Kidney epithelial cell (primary cell): Measurements from ENCODE around the gene MBP. TPM values are rescaled to one million over a fixed set of nuclear protein-coding genes. Genes with fewer than 3 reads are reported as not detected.

Experiments
- DNase-seq: peaks from one replicate; pipeline ENCODE4 v3.0.0-alpha.2; 2010; ENCODE audit warnings: low read depth
- H3K27me3 ChIP-seq: 2 replicates; pipeline ENCODE4 v1.6.0; 2011; ENCODE audit warnings: low read length; ENCODE audit not compliant: control insufficient read depth, insufficient read depth
- H3K36me3 ChIP-seq: 2 replicates; pipeline ENCODE4 v1.5.1; 2011; ENCODE audit warnings: low read length; ENCODE audit not compliant: control insufficient read depth, insufficient read depth
- H3K4me3 ChIP-seq: 2 replicates; pipeline ENCODE4 v1.5.1; 2011; ENCODE audit warnings: low read depth, mild to moderate bottlenecking, control low read depth, low read length
- CTCF ChIP-seq: IDR thresholded peaks from 2 replicates; pipeline ENCODE4 v1.5.1; 2011; ENCODE audit warnings: mild to moderate bottlenecking, moderate library complexity, low read length, control low read depth, inconsistent platforms; ENCODE audit not compliant: insufficient read depth, poor library complexity, severe bottlenecking
- total RNA-seq: library from RNA; depleted of rRNA; stranded (reverse); fragments of >200 nt; gene quantifications from 2 replicates; pipeline ENCODE4 v1.2.3, GENCODE V29; 2015

Gene MBP
- total RNA-seq, 1 donor from 2014 or later, result 29.1 TPM

DNA sequence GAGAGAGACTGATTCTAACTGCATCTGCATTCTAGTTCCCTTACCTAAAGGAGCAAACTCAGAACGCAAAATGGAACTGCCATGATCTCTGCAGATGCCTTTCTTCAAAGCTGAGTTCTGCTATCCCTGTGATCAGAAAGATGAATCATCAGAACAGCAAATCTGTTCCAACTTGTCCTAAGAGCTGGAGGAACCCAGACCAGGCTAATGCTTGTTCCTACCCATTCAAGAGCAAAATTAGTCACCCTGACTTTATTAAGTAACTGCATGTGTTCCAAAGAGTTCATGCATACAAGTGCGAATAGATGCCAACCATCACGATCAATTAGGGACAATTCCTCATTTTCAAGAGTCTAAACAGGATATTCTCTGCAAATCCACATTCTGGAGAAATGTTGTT lies 46.5 kb downstream of the MBP start:
- Histone ChIP-seq H3K4me3 (no peak overlapping the region), H3K36me3 (no peaks in the 10 kb centered on the region), H3K27me3 (no peaks in the 10 kb centered on the region)
- no peak for DNase-seq
- no peak for TF ChIP-seq CTCF

DNA sequence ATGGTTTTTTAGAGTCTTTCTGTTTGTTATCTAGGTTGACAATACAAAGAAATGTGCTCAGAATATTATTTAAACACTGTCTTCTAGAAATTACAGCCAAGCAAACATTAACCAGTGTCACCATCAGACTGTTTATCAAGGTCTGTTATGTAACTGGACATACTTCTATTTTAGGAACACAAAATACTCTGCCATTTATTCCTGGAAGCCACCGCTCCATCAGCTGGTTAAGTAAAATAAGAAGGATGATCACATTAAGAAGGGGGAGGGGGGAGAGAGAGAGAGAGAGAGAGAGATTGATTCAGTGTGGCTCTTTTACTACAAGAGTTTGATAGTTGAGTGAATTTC lies 47.9 kb downstream of the MBP start:
- DNase-seq, result no peak
- Histone ChIP-seq H3K27me3 (no peaks in the 10 kb centered on the region), H3K4me3 (no peak overlapping the region), H3K36me3 (no peaks in the 10 kb centered on the region)
- TF ChIP-seq CTCF, result no peak

GRCh38 chr18:77082316-77082955 lies 50.1 kb downstream of the MBP start:
- no peak for TF ChIP-seq CTCF
- H3K27me3 ChIP-seq, result no peaks in the 10 kb centered on the region
- H3K36me3 ChIP-seq, result no peaks in the 10 kb centered on the region
- DNase-seq, result no peak
- no peak overlapping the region for H3K4me3 ChIP-seq

- no peak for TF ChIP-seq CTCF
- no peak for DNase-seq
- H3K4me3 ChIP-seq, result no peak overlapping the region
- no peaks in the 10 kb centered on the region for H3K36me3 ChIP-seq
- H3K27me3 ChIP-seq, result no peaks in the 10 kb centered on the region
Measured at GRCh38 chr18:77081390-77081778, 51.2 kb downstream of the MBP start.

DNA sequence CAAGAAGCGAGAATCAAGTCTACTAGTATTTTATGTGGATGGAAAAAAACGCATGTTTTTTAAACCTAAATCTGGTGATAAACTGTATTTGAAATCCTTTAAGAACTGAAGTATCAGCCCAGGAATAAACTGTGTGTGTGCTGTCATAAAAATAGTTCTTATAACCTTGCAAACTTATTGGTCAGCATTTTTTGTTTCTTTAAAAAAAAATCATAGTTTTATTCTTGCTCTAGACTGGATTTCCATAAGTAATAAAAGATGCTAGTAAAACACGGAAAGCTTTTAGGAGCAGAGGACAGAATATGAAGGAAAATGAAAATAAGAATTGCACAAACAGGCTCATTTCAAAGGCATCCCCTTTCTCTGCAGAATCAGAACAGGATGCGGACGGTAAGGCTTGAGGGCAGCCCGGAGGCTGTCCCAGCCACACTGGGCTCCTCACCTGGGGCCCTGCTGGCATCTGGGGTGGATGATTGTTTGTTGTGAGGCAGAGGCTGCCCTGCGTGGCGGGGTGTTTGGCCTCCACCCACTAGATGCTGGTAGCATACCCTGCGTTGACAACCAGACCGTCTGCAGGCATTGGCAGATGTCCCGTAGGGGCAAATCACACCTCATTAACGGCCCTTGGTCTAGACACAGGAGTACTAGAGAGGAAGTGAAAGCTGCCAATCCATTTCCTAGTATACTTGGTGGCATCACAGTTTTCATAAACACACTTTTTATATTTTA lies 52.5 kb downstream of the MBP start:
- no peaks in the 10 kb centered on the region for H3K36me3 ChIP-seq
- no peak overlapping the region for H3K4me3 ChIP-seq
- no peaks in the 10 kb centered on the region for H3K27me3 ChIP-seq
- no peak for DNase-seq
- no peak for TF ChIP-seq CTCF

DNA sequence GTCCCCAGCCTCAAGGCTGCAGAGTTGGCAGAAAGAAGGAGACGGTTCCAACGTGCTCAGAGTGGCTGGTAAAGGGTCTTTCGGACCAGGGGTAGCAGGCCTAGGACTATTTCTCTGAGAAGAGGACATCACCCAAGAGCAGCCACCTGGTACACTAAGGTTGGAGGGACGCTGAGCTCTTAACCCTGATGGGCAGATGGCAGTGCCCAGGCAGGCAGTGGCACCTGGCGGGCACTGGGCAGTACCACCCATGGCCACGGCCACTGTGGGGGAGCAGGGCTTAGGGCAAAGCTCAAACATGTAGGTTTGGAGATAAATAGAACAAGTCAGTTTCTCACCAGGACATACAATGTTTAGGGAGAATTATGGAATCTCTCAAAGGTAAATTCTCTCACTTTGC lies 53.5 kb downstream of the MBP start:
- Histone ChIP-seq H3K27me3 (no peaks in the 10 kb centered on the region), H3K4me3 (no peak overlapping the region), H3K36me3 (no peaks in the 10 kb centered on the region)
- TF ChIP-seq CTCF, result no peak
- no peak for DNase-seq
